ENCODE data around the gene IFNAR1.

GRCh38 chr21:33397717-33398116 is 72.9 kb downstream of the IFNAR1 start:
- TF ChIP-seq EP300 (conservative IDR thresholded peaks at IDR 0.05; ENCODE audit: poor library complexity, severe bottlenecking), result no peak
- TF ChIP-seq, protein P1, sequence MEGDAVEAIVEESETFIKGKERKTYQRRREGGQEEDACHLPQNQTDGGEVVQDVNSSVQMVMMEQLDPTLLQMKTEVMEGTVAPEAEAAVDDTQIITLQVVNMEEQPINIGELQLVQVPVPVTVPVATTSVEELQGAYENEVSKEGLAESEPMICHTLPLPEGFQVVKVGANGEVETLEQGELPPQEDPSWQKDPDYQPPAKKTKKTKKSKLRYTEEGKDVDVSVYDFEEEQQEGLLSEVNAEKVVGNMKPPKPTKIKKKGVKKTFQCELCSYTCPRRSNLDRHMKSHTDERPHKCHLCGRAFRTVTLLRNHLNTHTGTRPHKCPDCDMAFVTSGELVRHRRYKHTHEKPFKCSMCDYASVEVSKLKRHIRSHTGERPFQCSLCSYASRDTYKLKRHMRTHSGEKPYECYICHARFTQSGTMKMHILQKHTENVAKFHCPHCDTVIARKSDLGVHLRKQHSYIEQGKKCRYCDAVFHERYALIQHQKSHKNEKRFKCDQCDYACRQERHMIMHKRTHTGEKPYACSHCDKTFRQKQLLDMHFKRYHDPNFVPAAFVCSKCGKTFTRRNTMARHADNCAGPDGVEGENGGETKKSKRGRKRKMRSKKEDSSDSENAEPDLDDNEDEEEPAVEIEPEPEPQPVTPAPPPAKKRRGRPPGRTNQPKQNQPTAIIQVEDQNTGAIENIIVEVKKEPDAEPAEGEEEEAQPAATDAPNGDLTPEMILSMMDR (IDR thresholded peaks at IDR 0.05; ENCODE audit: poor library complexity, severe bottlenecking), result no peak
- no peak for TF ChIP-seq MXI1 (conservative IDR thresholded peaks at IDR 0.05; ENCODE audit: poor library complexity, severe bottlenecking)
- no peak for TF ChIP-seq POLR2AphosphoS5 (IDR thresholded peaks at IDR 0.05)
- no peak for TF ChIP-seq RAD21 (conservative IDR thresholded peaks at IDR 0.05)
- TF ChIP-seq, protein P2, sequence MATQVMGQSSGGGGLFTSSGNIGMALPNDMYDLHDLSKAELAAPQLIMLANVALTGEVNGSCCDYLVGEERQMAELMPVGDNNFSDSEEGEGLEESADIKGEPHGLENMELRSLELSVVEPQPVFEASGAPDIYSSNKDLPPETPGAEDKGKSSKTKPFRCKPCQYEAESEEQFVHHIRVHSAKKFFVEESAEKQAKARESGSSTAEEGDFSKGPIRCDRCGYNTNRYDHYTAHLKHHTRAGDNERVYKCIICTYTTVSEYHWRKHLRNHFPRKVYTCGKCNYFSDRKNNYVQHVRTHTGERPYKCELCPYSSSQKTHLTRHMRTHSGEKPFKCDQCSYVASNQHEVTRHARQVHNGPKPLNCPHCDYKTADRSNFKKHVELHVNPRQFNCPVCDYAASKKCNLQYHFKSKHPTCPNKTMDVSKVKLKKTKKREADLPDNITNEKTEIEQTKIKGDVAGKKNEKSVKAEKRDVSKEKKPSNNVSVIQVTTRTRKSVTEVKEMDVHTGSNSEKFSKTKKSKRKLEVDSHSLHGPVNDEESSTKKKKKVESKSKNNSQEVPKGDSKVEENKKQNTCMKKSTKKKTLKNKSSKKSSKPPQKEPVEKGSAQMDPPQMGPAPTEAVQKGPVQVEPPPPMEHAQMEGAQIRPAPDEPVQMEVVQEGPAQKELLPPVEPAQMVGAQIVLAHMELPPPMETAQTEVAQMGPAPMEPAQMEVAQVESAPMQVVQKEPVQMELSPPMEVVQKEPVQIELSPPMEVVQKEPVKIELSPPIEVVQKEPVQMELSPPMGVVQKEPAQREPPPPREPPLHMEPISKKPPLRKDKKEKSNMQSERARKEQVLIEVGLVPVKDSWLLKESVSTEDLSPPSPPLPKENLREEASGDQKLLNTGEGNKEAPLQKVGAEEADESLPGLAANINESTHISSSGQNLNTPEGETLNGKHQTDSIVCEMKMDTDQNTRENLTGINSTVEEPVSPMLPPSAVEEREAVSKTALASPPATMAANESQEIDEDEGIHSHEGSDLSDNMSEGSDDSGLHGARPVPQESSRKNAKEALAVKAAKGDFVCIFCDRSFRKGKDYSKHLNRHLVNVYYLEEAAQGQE (IDR thresholded peaks at IDR 0.05; ENCODE audit: borderline replicate concordance), result no peak
- TF ChIP-seq TAF1 (IDR thresholded peaks at IDR 0.05; ENCODE audit: low read depth), result no peak
- no peak for TF ChIP-seq EZH2 (IDR thresholded peaks at IDR 0.05; ENCODE audit: borderline replicate concordance, insufficient read depth, low read length, poor library complexity, severe bottlenecking)
